CD4-positive, alpha-beta T cell treated with Interleukin-4 for 1 hour (primary cell): Measurements from ENCODE around the gene PCSK4.

Source experiments
- DNase-seq, 2 donors: peaks; one replicate each; pipeline ENCODE4 v3.0.0-alpha.2; 2020 to 2022

The PCSK4 gene

GRCh38 chr19:1469255-1470054 lies 20.7 kb downstream of the PCSK4 start:
- no peak for DNase-seq

- DNase-seq, result peak in 1 of 2 donors; percentile 34
Observed at GRCh38 chr19:1468821-1469254, 21.3 kb downstream of the PCSK4 start.

- no peak for DNase-seq
Observed at GRCh38 chr19:1468274-1468820, 21.8 kb downstream of the PCSK4 start.

DNA sequence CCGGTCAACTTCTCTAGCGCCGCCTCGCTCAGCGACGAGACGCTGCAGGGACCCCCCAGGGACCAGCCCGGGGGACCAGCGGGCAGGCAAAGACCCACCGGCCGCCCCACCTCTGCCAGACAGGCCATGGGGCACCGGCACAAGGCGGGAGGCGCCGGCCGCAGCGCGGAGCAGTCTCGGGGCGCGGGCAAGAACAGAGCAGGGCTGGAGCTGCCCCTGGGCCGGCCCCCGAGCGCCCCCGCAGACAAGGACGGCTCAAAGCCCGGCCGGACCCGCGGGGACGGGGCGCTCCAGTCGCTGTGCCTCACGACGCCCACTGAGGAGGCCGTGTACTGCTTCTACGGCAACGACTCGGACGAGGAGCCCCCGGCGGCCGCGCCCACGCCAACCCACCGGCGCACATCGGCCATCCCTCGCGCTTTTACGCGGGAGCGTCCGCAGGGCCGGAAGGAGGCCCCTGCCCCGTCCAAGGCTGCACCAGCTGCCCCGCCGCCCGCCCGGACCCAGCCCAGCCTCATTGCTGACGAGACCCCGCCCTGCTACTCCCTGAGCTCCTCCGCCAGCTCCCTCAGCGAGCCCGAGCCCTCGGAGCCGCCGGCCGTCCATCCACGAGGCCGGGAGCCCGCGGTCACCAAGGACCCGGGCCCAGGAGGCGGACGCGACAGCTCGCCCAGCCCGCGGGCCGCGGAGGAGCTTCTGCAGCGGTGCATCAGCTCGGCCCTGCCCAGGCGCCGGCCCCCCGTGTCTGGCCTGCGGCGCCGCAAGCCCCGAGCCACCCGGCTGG lies 22.5 kb downstream of the PCSK4 start:
- DNase-seq, result no peak

GRCh38 chr19:1467215-1467489 lies 23.0 kb downstream of the PCSK4 start:
- DNase-seq, result no peak

DNA sequence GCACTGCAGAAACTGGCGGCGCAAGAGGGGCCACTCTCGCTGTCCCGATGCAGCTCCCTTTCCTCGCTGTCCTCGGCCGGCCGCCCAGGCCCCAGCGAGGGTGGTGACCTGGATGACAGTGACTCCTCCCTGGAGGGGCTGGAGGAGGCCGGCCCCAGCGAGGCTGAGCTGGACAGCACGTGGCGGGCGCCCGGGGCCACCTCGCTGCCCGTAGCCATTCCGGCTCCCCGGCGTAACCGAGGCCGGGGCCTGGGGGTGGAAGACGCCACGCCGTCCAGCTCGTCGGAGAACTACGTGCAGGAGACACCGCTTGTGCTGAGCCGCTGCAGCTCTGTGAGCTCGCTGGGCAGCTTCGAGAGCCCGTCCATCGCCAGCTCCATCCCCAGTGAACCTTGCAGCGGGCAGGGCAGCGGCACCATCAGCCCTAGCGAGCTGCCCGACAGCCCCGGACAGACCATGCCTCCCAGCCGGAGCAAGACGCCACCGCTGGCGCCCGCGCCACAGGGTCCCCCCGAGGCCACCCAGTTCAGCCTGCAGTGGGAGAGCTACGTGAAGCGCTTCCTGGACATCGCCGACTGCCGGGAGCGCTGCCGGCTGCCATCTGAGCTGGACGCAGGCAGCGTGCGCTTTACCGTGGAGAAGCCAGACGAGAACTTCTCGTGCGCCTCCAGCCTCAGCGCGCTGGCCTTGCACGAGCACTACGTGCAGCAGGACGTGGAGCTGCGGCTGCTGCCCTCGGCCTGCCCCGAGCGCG lies 23.5 kb downstream of the PCSK4 start:
- no peak for DNase-seq

DNA sequence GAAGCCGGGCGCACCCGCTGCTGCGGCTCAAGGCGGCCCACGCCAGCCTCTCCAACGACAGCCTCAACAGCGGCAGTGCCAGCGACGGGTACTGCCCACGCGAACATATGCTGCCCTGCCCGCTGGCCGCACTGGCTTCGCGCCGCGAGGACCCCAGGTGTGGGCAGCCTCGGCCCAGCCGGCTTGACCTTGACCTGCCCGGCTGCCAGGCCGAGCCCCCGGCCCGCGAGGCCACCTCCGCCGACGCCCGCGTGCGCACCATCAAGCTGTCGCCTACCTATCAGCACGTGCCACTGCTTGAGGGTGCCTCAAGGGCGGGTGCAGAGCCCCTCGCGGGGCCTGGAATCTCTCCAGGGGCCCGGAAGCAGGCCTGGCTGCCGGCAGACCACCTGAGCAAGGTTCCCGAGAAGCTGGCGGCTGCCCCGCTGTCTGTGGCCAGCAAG lies 24.1 kb downstream of the PCSK4 start:
- DNase-seq, result no peak

DNA sequence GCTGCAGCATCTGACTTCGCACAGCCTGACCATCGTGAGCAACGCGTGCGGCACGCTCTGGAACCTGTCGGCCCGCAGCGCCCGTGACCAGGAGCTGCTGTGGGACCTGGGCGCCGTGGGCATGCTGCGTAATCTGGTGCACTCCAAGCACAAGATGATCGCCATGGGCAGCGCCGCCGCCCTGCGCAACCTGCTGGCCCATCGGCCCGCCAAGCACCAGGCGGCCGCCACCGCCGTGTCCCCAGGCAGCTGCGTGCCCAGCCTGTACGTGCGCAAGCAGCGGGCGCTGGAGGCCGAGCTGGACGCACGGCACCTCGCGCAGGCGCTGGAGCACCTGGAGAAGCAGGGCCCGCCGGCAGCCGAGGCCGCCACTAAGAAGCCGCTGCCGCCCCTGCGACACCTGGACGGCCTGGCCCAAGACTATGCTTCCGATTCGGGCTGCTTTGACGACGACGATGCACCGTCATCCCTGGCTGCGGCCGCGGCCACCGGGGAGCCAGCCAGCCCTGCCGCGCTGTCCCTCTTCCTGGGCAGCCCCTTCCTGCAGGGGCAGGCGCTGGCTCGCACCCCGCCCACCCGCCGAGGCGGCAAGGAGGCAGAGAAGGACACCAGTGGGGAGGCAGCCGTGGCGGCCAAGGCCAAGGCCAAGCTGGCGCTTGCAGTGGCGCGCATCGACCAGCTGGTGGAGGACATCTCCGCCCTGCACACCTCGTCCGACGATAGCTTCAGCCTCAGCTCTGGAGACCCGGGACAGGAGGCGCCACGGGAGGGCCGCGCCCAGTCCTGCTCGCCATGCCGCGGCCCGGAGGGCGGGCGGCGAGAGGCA lies 24.7 kb downstream of the PCSK4 start:
- peak; percentile 30 to 39 for DNase-seq

- no peak for DNase-seq
Observed at GRCh38 chr19:1461862-1462261, 28.3 kb downstream of the PCSK4 start.

- DNase-seq, result no peak
Observed at GRCh38 chr19:1460033-1460995, 29.8 kb downstream of the PCSK4 start.

DNA sequence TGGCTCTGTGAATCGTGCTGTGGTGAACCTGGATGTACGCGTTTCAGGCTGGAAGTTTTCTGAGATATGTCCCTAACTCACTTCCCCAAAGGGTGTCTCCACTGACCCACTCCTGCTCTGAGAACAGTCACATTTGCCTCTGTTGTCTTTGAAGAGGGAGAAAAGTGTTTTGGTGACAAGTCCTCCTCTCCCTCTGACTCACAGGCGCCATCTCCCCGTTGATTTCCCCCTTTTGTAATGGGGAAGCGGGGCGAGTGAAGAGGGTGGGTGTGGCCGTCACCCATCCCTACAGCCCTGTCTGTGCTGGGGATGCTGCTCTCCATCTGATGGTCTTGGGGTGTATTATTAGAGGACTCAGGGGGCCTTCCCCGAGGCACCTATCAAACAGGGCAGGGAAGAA lies 30.7 kb downstream of the PCSK4 start:
- DNase-seq, result peak in 1 of 2 donors; percentile 27

DNA sequence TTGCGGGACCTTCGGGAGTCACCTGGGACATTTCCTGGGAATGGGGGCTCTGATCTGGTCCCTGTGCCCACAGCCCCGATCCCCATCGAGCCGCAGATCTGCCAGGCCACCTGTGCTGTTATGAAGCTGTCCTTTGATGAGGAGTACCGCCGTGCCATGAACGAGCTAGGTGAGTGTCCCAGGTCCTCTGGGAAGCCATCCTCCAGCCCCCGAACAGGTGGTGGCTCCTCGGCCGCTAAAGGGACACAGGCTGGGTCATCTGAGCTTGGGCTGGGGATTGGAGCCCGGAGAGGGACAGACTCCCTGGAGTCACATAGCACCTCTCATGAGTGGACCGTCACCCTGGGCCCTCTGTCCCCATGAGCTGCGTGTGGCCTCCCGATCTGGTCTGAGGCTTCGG lies 32.3 kb downstream of the PCSK4 start:
- DNase-seq, result no peak

- DNase-seq, result no peak
Observed at GRCh38 chr19:1457031-1457739, 33.0 kb downstream of the PCSK4 start.

DNA sequence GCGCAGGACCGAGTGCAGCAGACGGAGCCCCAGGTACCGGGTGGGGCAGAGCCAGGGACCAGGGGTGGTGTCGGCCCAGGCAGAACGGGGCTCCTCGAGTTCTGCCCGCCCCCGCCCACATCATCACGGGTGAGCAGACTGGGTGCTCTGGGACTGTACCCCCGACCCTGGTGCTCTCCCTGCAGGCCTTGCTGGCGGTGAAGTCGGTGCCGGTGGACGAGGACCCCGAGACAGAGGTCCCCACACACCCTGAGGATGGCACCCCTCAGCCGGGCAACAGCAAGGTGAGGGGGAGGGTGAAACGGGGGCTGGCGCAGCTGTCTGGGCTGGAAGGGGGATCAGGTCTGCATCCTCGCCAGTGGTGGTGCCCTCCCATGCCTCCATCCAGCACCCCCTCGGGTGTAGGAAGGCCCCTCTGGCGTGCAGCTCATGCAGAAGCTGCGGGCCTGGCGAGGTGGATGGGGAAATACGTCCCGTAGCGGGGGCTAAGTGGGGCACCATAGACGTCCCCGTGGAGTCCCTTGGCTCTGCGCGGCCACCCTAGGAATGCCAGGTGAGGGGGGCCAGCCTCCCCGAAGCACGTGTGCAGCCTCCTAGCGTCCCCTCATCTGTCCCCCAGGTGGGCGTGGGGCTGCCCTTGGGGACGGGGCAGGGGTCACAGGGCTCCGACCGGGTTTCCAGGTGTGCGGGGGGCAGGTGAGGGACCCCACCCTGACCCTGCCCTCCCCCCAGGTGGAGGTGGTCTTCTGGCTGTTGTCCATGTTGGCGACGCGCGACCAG lies 33.8 kb downstream of the PCSK4 start:
- no peak for DNase-seq

- peak; percentile 69 to 70 for DNase-seq
Observed at GRCh38 chr19:1455336-1456120, 34.6 kb downstream of the PCSK4 start.

- DNase-seq, result no peak
Observed at GRCh38 chr19:1455002-1455335, 35.2 kb downstream of the PCSK4 start.

- no peak for DNase-seq
Observed at GRCh38 chr19:1453525-1454364, 36.4 kb downstream of the PCSK4 start.
